PC-3 (cell line): Measurements from ENCODE around the gene HCFC2. TPM values are rescaled to one million over a fixed set of nuclear protein-coding genes. Genes with fewer than 3 reads are reported as not detected.

ENCODE experiments used
- ATAC-seq: fragments of 200-7000 bp; cut with Tn5 transposase; 2 replicates; pipeline ENCODE4 v1.9.1; 2020; ENCODE audit warnings: mild to moderate bottlenecking, moderate library complexity
- BruUV-seq: library from RNA; stranded (reverse); fragments of 400-500 nt; replicated peaks from 2 replicates; lab custom pipeline; 2021; lab: Mats Ljungman, UMichigan
- CTCF ChIA-PET: fragments of 300-600 bp; sonication (Branson Sonifier 250); formaldehyde crosslinking; loops from one replicate; lab custom pipeline; 2022; ENCODE audit warnings: antibody characterized with exemption; lab: Charles Lee
- POLR2A ChIA-PET: fragments of 300-600 bp; sonication (Branson Sonifier 250); formaldehyde crosslinking; loops from one replicate; lab custom pipeline; 2022; ENCODE audit warnings: antibody characterized with exemption; ENCODE audit not compliant: unreplicated experiment; lab: Charles Lee
- DNase-seq: peaks from one replicate; pipeline ENCODE4 v3.0.0-alpha.2; 2015
- H2AFZ ChIP-seq: fragments of 300-600 bp; sonication (generic); 2 replicates; pipeline ENCODE4 v1.6.0; 2016; ENCODE audit warnings: antibody characterized with exemption, low read length
- H3F3A ChIP-seq: fragments of 300-600 bp; sonication (generic); one replicate; pipeline ENCODE4 v1.6.0; 2017; ENCODE audit warnings: antibody characterized with exemption, low read length, control low read depth, mild to moderate bottlenecking; ENCODE audit not compliant: unreplicated experiment
- H3K27ac ChIP-seq: fragments of 300-600 bp; sonication (generic); 2 replicates; pipeline ENCODE4 v1.5.1; 2016; ENCODE audit warnings: mild to moderate bottlenecking, low read length
- H3K27me3 ChIP-seq: fragments of 300-600 bp; sonication (generic); 2 replicates; pipeline ENCODE4 v1.6.1; 2016; ENCODE audit warnings: low read length, mixed read lengths
- H3K36me3 ChIP-seq: fragments of 300-600 bp; sonication (generic); 2 replicates; pipeline ENCODE4 v1.6.1; 2016; ENCODE audit warnings: low read depth, mixed run types, low read length, mixed read lengths
- H3K4me1 ChIP-seq: fragments of 300-600 bp; sonication (generic); 2 replicates; pipeline ENCODE4 v1.5.1; 2016; ENCODE audit warnings: low read length; ENCODE audit not compliant: insufficient read depth
- H3K4me2 ChIP-seq: fragments of 300-600 bp; sonication (generic); 2 replicates; pipeline ENCODE4 v1.6.0; 2016; ENCODE audit warnings: low read length
- H3K4me3 ChIP-seq: fragments of 300-600 bp; sonication (generic); 2 replicates; pipeline ENCODE4 v1.5.1; 2016; ENCODE audit warnings: mild to moderate bottlenecking, low read length, mixed read lengths
- H3K79me2 ChIP-seq: fragments of 300-600 bp; sonication (generic); 2 replicates; pipeline ENCODE4 v1.6.1; 2017; ENCODE audit warnings: low read length, mixed read lengths
- H3K9ac ChIP-seq: fragments of 300-600 bp; sonication (generic); 2 replicates; pipeline ENCODE4 v1.6.0; 2016; ENCODE audit warnings: mild to moderate bottlenecking, low read length
- H3K9me2 ChIP-seq: fragments of 300-600 bp; sonication (generic); replicated peaks from 2 replicates; pipeline ENCODE4 v1.6.1; 2016; ENCODE audit warnings: mixed run types, low read length, mixed read lengths
- H3K9me3 ChIP-seq: fragments of 300-600 bp; sonication (generic); 2 replicates; pipeline ENCODE4 v1.6.1; 2016; ENCODE audit warnings: low read length, mixed read lengths
- H4K20me1 ChIP-seq: fragments of 300-600 bp; sonication (generic); 2 replicates; pipeline ENCODE4 v1.6.1; 2016; ENCODE audit warnings: low read length, mixed read lengths
- CTCF ChIP-seq: fragments of 300-600 bp; sonication (generic); conservative IDR thresholded peaks from 2 replicates; pipeline ENCODE4 v1.5.1; 2017; ENCODE audit warnings: antibody characterized with exemption, low read depth, mild to moderate bottlenecking, low read length
- EZH2 ChIP-seq: fragments of 300-600 bp; sonication (generic); IDR thresholded peaks from one replicate; pipeline ENCODE4 v1.6.1; 2017; ENCODE audit warnings: antibody characterized with exemption, mild to moderate bottlenecking, low read length; ENCODE audit not compliant: unreplicated experiment
- EZH2phosphoT487 ChIP-seq: fragments of 300-600 bp; sonication (generic); IDR thresholded peaks from 2 replicates; pipeline ENCODE4 v1.6.1; 2018; ENCODE audit warnings: mild to moderate bottlenecking, antibody characterized with exemption, low read length, borderline replicate concordance
- intact Hi-C: fragments of 100-400 bp; cut with micrococcal nuclease; formaldehyde crosslinking; loops from 2 replicates; pipeline ENCODE4 v1.9.0; 2023
- total RNA-seq: library from RNA; depleted of rRNA; stranded (reverse); fragments of >200 nt; gene quantifications from 2 replicates; pipeline ENCODE4 v1.2.3, GENCODE V29; 2014

HCFC2 gene
- total RNA-seq, 1 experiment from 2014 or later: 7.8 TPM

- intact Hi-C loops: loop anchor here (2.0 kb wide), 1 partner anchor 66 kb away; the partner anchor contains the start of gene HCFC2
- peak; percentile 75 for ATAC-seq
Measured at GRCh38 chr12:104130760-104131159, 66.4 kb downstream of the HCFC2 start.

GRCh38 chr12:104131609-104132008 lies 67.3 kb downstream of the HCFC2 start:
- no peak overlapping the region for H3K4me3 ChIP-seq
- DNase-seq (peak; percentile 55), ATAC-seq (peak; percentile 80)
- peak overlapping the region; percentile 54 for H3K4me2 ChIP-seq
- no peaks in the 10 kb centered on the region for H3K9me2 ChIP-seq
- H3K27me3 ChIP-seq: no peaks in the 10 kb centered on the region
- no peak overlapping the region for H2AFZ ChIP-seq
- H3K4me1 ChIP-seq: peaks cover 40% of the 10 kb centered on the region
- no TSS peak for BruUV-seq
- intact Hi-C loops: loop anchor here (2.0 kb wide), 1 partner anchor 67 kb away; the partner anchor contains the start of gene HCFC2
- peaks cover 55% of the 10 kb centered on the region for H3K79me2 ChIP-seq
- no peaks in the 10 kb centered on the region for H3K9me3 ChIP-seq
- H3K36me3 ChIP-seq: peaks cover 31% of the 10 kb centered on the region
- no peaks in the 10 kb centered on the region for H3F3A ChIP-seq
- POLR2A ChIA-PET: no interaction called here
- CTCF ChIA-PET: no interaction called here
- TF ChIP-seq CTCF (no peak), EZH2phosphoT487 (no peak), EZH2 (no peak)
- H3K9ac ChIP-seq: no peak overlapping the region
- no peaks in the 10 kb centered on the region for H4K20me1 ChIP-seq
- H3K27ac ChIP-seq: peak overlapping the region; percentile 42; the same call in 1 of the 2 replicates

More at GRCh38 chr12:104130760-104131159, 66.4 kb downstream of the HCFC2 start:
- H3K36me3 ChIP-seq: peaks cover 39% of the 10 kb centered on the region
- H3K9me3 ChIP-seq: no peaks in the 10 kb centered on the region
- H2AFZ ChIP-seq: no peak overlapping the region
- H3K27me3 ChIP-seq: no peaks in the 10 kb centered on the region
- H4K20me1 ChIP-seq: no peaks in the 10 kb centered on the region
- H3K9me2 ChIP-seq: no peaks in the 10 kb centered on the region
- BruUV-seq: no TSS peak
- H3K27ac ChIP-seq: peak overlapping the region; percentile 42
- H3K4me2 ChIP-seq: peak overlapping the region; percentile 54
- no peak overlapping the region for H3K9ac ChIP-seq
- H3K79me2 ChIP-seq: peaks cover 46% of the 10 kb centered on the region
- CTCF ChIA-PET: no interaction called here
- TF ChIP-seq EZH2 (no peak), EZH2phosphoT487 (no peak), CTCF (no peak)
- POLR2A ChIA-PET: interaction anchor here (0.6 kb wide), 1 partner anchor 31 kb away, joined by 13 read pairs; no protein-coding TSS in a partner anchor
- H3F3A ChIP-seq: no peaks in the 10 kb centered on the region
- peaks cover 31% of the 10 kb centered on the region for H3K4me1 ChIP-seq
- no peak overlapping the region for H3K4me3 ChIP-seq
- DNase-seq: peak; percentile 34

- intact Hi-C loops: no loop called here
- Histone ChIP-seq H3K4me2 (no peak overlapping the region), H3K36me3 (peaks cover 25% of the 10 kb centered on the region), H3F3A (no peaks in the 10 kb centered on the region), H3K9me2 (no peaks in the 10 kb centered on the region), H3K27ac (no peak overlapping the region), H2AFZ (no peak overlapping the region), H3K9me3 (no peaks in the 10 kb centered on the region), H3K9ac (no peak overlapping the region), H3K27me3 (no peaks in the 10 kb centered on the region), H3K4me1 (peaks cover 44% of the 10 kb centered on the region), H3K4me3 (no peak overlapping the region), H3K79me2 (peaks cover 62% of the 10 kb centered on the region), H4K20me1 (no peaks in the 10 kb centered on the region)
- ChIA-PET POLR2A (no interaction called here), CTCF (no interaction called here)
- TF ChIP-seq EZH2 (no peak), CTCF (no peak), EZH2phosphoT487 (no peak)
- ATAC-seq: no peak
- no peak for DNase-seq
- BruUV-seq: no TSS peak
Measured at GRCh38 chr12:104132351-104132956, 68.1 kb downstream of the HCFC2 start.
